Endothelial cell of umbilical vein (primary cell): ENCODE data around the gene PLD1. TPM values are rescaled to one million over a fixed set of nuclear protein-coding genes. Genes with fewer than 3 reads are reported as not detected.

ENCODE experiments used
- BruUV-seq: library from RNA; stranded (reverse); fragments of 400-500 nt; replicated peaks from 2 replicates; lab custom pipeline; 2021; lab: Mats Ljungman, UMichigan
- CTCF ChIA-PET: fragments of 300-600, 350-600 bp; sonication (Branson Sonifier 250); formaldehyde crosslinking; loops from one replicate; lab custom pipeline; 2021; ENCODE audit warnings: antibody characterized with exemption, inconsistent platforms; lab: Charles Lee
- POLR2A ChIA-PET: fragments of 300-600, 350-600 bp; sonication (Branson Sonifier 250); formaldehyde crosslinking; loops from one replicate; lab custom pipeline; 2021; ENCODE audit warnings: antibody characterized with exemption, inconsistent platforms; lab: Charles Lee
- DNase-seq: peaks from one replicate; pipeline ENCODE4 v3.0.0-alpha.2; 2011; ENCODE audit warnings: low read depth, low spot score
- FAIRE-seq: peaks from 2 replicates; lab custom pipeline; 2011; peaks lifted over from hg19 to GRCh38; lab: Jason Lieb, UNC
- H2AFZ ChIP-seq: 2 replicates; pipeline ENCODE4 v1.6.0; 2012; ENCODE audit warnings: low read depth, low read length, control low read depth, inconsistent platforms
- H3K27ac ChIP-seq: 2 replicates; pipeline ENCODE4 v1.5.1; 2011; ENCODE audit warnings: low read depth, mild to moderate bottlenecking, control low read depth, low read length, moderate library complexity; ENCODE audit not compliant: insufficient read depth
- H3K27me3 ChIP-seq, 2 experiments: 2 replicates each; pipeline versions ENCODE4 v1.6.0 to v1.6.1; 2011; ENCODE audit warnings: low read length in 2 of 2, mixed read lengths in 1 of 2; ENCODE audit not compliant: control insufficient read depth in 2 of 2, insufficient read depth in 2 of 2
- H3K36me3 ChIP-seq, 2 experiments: 2 replicates in 1 of 2; 3 replicates in 1 of 2; pipeline ENCODE4 v1.5.1; 2011; ENCODE audit warnings: low read length in 2 of 2, mild to moderate bottlenecking in 1 of 2, moderate library complexity in 1 of 2; ENCODE audit not compliant: control insufficient read depth in 2 of 2, insufficient read depth in 2 of 2; ENCODE audit errors: extremely low read depth in 1 of 2
- H3K4me1 ChIP-seq: 3 replicates; pipeline ENCODE4 v1.5.1; 2011; ENCODE audit warnings: mild to moderate bottlenecking, low read length; ENCODE audit not compliant: control insufficient read depth, insufficient read depth; ENCODE audit errors: extremely low read depth
- H3K4me2 ChIP-seq: 2 replicates; pipeline ENCODE4 v1.6.1; 2011; ENCODE audit warnings: low read length, control low read depth, mixed read lengths; ENCODE audit not compliant: insufficient read depth
- H3K4me3 ChIP-seq, 3 experiments: fragments of 200-600 bp in 1 of 3; sonication (generic), shearing (Covaris generic) in 1 of 3; replicated peaks in 1 of 3; 2 replicates each; pipeline ENCODE4 v1.5.1; 2011 to 2016; ENCODE audit warnings: control low read depth in 3 of 3, low read length in 3 of 3, mild to moderate bottlenecking in 2 of 3, inconsistent platforms in 1 of 3, low read depth in 1 of 3, moderate library complexity in 1 of 3; ENCODE audit not compliant: insufficient read depth in 1 of 3
- H3K79me2 ChIP-seq: 2 replicates; pipeline ENCODE4 v1.6.0; 2012; ENCODE audit warnings: low read length, inconsistent platforms; ENCODE audit not compliant: control insufficient read depth, insufficient read depth
- H3K9ac ChIP-seq: replicated peaks from 2 replicates; pipeline ENCODE3; 2011; ENCODE audit warnings: low read length, control low read depth; ENCODE audit not compliant: insufficient read depth; ENCODE audit errors: extremely low read depth
- H3K9me1 ChIP-seq: replicated peaks from 3 replicates; pipeline ENCODE4 v1.6.0; 2011; ENCODE audit warnings: mild to moderate bottlenecking, low read length; ENCODE audit not compliant: control insufficient read depth, insufficient read depth; ENCODE audit errors: extremely low read depth
- H3K9me3 ChIP-seq: replicated peaks from 2 replicates; pipeline ENCODE4 v1.5.1; 2012; ENCODE audit warnings: low read length, inconsistent platforms; ENCODE audit not compliant: control insufficient read depth, insufficient read depth
- H4K20me1 ChIP-seq: replicated peaks from 2 replicates; pipeline ENCODE3; 2011; ENCODE audit warnings: mild to moderate bottlenecking, low read length; ENCODE audit not compliant: control insufficient read depth, insufficient read depth; ENCODE audit errors: extremely low read depth
- CTCF ChIP-seq, 2 donors: IDR thresholded peaks; 1 replicate in 1 of 2; 2 replicates in 1 of 2; pipeline ENCODE4 v1.5.1; 2011; ENCODE audit warnings: low read length in 2 of 2, mild to moderate bottlenecking in 2 of 2, moderate library complexity in 2 of 2, control low read depth in 1 of 2, inconsistent platforms in 1 of 2, low read depth in 1 of 2; ENCODE audit not compliant: insufficient read depth in 1 of 2; ENCODE audit errors: extremely low read depth in 1 of 2
- EZH2 ChIP-seq: IDR thresholded peaks from 2 replicates; pipeline ENCODE4 v1.6.1; 2012; ENCODE audit warnings: borderline replicate concordance, low read depth, mild to moderate bottlenecking, moderate library complexity, low read length, inconsistent platforms; ENCODE audit not compliant: severe bottlenecking
- FOS ChIP-seq: IDR thresholded peaks from 2 replicates; pipeline ENCODE4 v1.6.1; 2011; ENCODE audit warnings: mild to moderate bottlenecking, low read length, moderate library complexity, borderline replicate concordance; ENCODE audit not compliant: insufficient read depth
- GATA2 ChIP-seq: IDR thresholded peaks from 2 replicates; pipeline ENCODE4 v1.7.0; 2011; ENCODE audit warnings: low read depth, mild to moderate bottlenecking, moderate library complexity, mixed read lengths, low read length; ENCODE audit not compliant: insufficient read length, insufficient read depth
- JUN ChIP-seq: IDR thresholded peaks from 2 replicates; pipeline ENCODE4 v1.6.1; 2011; ENCODE audit warnings: borderline replicate concordance, low read depth; ENCODE audit not compliant: insufficient read length, insufficient read depth
- MAX ChIP-seq: IDR thresholded peaks from 2 replicates; pipeline ENCODE4 v1.6.1; 2011; ENCODE audit not compliant: insufficient read depth, insufficient read length
- MYC ChIP-seq: IDR thresholded peaks from one replicate; pipeline ENCODE4 v1.6.1; 2011; ENCODE audit warnings: mild to moderate bottlenecking, low read depth, low read length
- POLR2A ChIP-seq: IDR thresholded peaks from 2 replicates; pipeline ENCODE4 v1.6.1; 2012; ENCODE audit warnings: low read depth, mild to moderate bottlenecking, control low read depth, low read length
- POLR2AphosphoS5 ChIP-seq: IDR thresholded peaks from 2 replicates; pipeline ENCODE4 v1.6.1; 2012; ENCODE audit warnings: low read depth, mild to moderate bottlenecking, control low read depth, low read length, moderate library complexity; ENCODE audit not compliant: insufficient read depth
- dilution Hi-C: fragments of 300-500 bp; cut with MboI; formaldehyde crosslinking; loops from one replicate; pipeline ENCODE4 v1.15.0; 2019; ENCODE audit warnings: low sequenced_read_pairs; ENCODE audit not compliant: extremely low pct_ligation_motif_present
- intact Hi-C: fragments of 100-400 bp; cut with micrococcal nuclease; formaldehyde crosslinking; loops from one replicate; pipeline ENCODE4 v1.10.0; 2022
- polyA plus RNA-seq, 4 experiments: library from polyadenylated mRNA; depleted of rRNA in 3 of 4; stranded (reverse) in 3 of 4; unstranded in 1 of 4; fragments of >200 nt; gene quantifications; 2 replicates each; pipeline versions ENCODE4 v1.2.1 to v1.2.3, GENCODE V29; 2011 to 2012; ENCODE audit warnings: missing spikeins in 1 of 4
- total RNA-seq: library from RNA; stranded (reverse); gene quantifications from 2 replicates; pipeline ENCODE4 v1.2.3, GENCODE V29; 2021

The PLD1 gene
- total and polyA plus RNA-seq, 2 donors (not counting 3 experiments of a cell fraction or from before 2014, with no cell fraction given): 42.0 to 108 TPM

GRCh38 chr3:171592786-171593185 is 217.5 kb downstream of the PLD1 start:
- Histone ChIP-seq H3K4me3 (no peak overlapping the region), H3K4me1 (no peaks in the 10 kb centered on the region), H3K9me3 (no peaks in the 10 kb centered on the region), H3K9ac (no peak overlapping the region), H3K36me3 (no peaks in the 10 kb centered on the region), H3K79me2 (no peaks in the 10 kb centered on the region), H3K27me3 (no peaks in the 10 kb centered on the region), H2AFZ (no peak overlapping the region), H3K27ac (no peak overlapping the region), H3K4me2 (no peak overlapping the region), H3K9me1 (no peaks in the 10 kb centered on the region), H4K20me1 (no peaks in the 10 kb centered on the region)
- POLR2A ChIA-PET: interaction anchor here (0.6 kb wide), 1 partner anchor 54 kb away, joined by 4 read pairs; no protein-coding TSS in a partner anchor
- intact Hi-C loops (no loop called here), dilution Hi-C loops (no loop called here)
- TF ChIP-seq POLR2AphosphoS5 (no peak), EZH2 (no peak), JUN (no peak), POLR2A (no peak), CTCF (IDR thresholded peaks at IDR 0.05; ENCODE audit: extremely low read depth in 1 of 2, insufficient read depth in 1 of 2, low read depth in 1 of 2, low read length in 2 of 2) (no peak), FOS (no peak), MYC (no peak), MAX (no peak), GATA2 (no peak)
- DNase-seq: no peak
- FAIRE-seq: no peak
- CTCF ChIA-PET: interaction anchor here (0.9 to 1.6 kb wide), 2 partner anchors 18 to 631 kb away, joined by 3 to 4 read pairs; no protein-coding TSS in a partner anchor
- no TSS peak for BruUV-seq
